WERI-Rb-1 (cell line): ENCODE data around the gene CCNG2.

ENCODE experiments used
- DNase-seq: peaks from one replicate; pipeline ENCODE4 v3.0.0-alpha.2; 2020
- H3K27ac ChIP-seq: fragments of 250-450 bp; sonication (Bioruptor Pico); 2 replicates; pipeline ENCODE4 v1.5.1; 2020; ENCODE audit warnings: mild to moderate bottlenecking, moderate library complexity
- H3K27me3 ChIP-seq: fragments of 250-450 bp; sonication (Bioruptor Pico); 2 replicates; pipeline ENCODE4 v1.5.1; 2021; ENCODE audit warnings: mild to moderate bottlenecking, low read depth, moderate library complexity; ENCODE audit not compliant: insufficient read depth, severe bottlenecking
- H3K36me3 ChIP-seq: fragments of 250-450 bp; sonication (Bioruptor Pico); 2 replicates; pipeline ENCODE4 v1.5.1; 2020; ENCODE audit warnings: mild to moderate bottlenecking, moderate library complexity
- H3K4me3 ChIP-seq: 2 replicates; pipeline ENCODE4 v1.5.1; 2011; ENCODE audit warnings: low read depth, mild to moderate bottlenecking, control low read depth, low read length
- H3K9me3 ChIP-seq: fragments of 250-450 bp; sonication (Bioruptor Pico); 2 replicates; pipeline ENCODE4 v1.5.1; 2021; ENCODE audit warnings: mild to moderate bottlenecking, moderate library complexity; ENCODE audit not compliant: severe bottlenecking
- TF ChIP-seq, protein P1 (sequence below): IDR thresholded peaks from 2 replicates; pipeline ENCODE4 v1.5.1; 2011; ENCODE audit warnings: low read depth, mild to moderate bottlenecking, control low read depth, inconsistent platforms, low read length

CCNG2 gene

DNA sequence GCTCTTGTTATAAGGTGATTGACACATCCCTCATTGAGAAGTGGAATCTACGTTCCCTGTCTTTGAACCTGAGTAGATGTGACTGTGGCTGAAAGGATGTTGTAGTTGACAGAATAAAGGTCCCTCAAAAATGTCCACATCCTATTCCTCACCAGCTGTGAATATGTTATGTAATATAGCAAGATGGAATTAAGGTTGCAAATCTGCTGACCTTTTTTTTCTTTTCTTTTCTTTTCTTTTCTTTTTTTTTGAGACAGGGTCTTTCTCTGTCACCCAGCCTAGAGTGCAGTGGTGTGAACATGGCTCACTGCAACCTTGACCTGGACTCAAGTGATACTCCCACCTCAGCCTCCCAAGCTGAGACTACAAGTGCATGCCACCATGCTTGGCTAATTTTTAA is 7.2 kb upstream of the CCNG2 start:
- no peak overlapping the region for H3K27ac ChIP-seq
- H3K9me3 ChIP-seq, result no peaks in the 10 kb centered on the region
- no peaks in the 10 kb centered on the region for H3K27me3 ChIP-seq
- no peak overlapping the region for H3K4me3 ChIP-seq
- DNase-seq, result no peak
- no peaks in the 10 kb centered on the region for H3K36me3 ChIP-seq
- TF ChIP-seq, protein P1, sequence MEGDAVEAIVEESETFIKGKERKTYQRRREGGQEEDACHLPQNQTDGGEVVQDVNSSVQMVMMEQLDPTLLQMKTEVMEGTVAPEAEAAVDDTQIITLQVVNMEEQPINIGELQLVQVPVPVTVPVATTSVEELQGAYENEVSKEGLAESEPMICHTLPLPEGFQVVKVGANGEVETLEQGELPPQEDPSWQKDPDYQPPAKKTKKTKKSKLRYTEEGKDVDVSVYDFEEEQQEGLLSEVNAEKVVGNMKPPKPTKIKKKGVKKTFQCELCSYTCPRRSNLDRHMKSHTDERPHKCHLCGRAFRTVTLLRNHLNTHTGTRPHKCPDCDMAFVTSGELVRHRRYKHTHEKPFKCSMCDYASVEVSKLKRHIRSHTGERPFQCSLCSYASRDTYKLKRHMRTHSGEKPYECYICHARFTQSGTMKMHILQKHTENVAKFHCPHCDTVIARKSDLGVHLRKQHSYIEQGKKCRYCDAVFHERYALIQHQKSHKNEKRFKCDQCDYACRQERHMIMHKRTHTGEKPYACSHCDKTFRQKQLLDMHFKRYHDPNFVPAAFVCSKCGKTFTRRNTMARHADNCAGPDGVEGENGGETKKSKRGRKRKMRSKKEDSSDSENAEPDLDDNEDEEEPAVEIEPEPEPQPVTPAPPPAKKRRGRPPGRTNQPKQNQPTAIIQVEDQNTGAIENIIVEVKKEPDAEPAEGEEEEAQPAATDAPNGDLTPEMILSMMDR, result no peak

DNA sequence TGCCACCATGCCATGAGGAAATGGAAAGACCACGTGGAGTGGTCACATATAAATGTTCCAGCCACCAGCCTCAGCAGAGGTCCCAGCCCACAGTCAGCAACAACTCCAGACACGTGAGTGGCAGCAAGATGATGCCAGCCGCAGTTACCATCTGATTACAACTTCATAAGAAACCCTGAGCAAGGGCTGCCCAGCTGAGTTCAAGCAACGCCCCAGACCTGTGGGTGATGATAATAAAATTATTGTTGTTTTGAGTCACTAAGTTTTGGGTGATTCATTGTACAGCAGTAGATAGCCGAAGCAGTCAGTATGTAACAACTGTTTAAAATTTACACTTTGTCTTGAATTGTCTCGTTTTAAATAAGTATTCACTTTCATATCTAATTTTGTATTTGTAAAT is 5.8 kb upstream of the CCNG2 start:
- Histone ChIP-seq H3K4me3 (no peak overlapping the region), H3K9me3 (no peaks in the 10 kb centered on the region), H3K36me3 (no peaks in the 10 kb centered on the region), H3K27ac (no peak overlapping the region), H3K27me3 (no peaks in the 10 kb centered on the region)
- DNase-seq, result no peak
- TF ChIP-seq, protein P1, result no peak

DNA sequence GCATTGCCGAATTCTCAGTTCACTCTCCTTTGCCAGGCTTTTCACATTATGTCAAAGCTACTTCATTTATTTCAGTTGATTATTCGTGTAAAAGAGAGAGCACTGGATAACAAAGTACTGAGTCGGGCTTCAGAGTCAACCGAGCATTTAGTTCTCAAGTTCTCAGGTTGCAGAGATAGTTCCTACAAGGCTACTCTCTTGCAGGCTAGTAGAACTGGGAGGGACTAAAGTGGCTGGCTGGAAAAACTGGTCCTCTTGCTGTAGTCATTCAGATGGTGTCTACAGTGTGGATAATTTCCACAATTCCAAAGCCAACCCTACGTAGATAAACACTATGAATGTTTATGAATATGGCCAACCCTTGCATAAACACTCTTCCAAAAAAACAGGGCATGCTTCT is 4.6 kb upstream of the CCNG2 start:
- Histone ChIP-seq H3K4me3 (no peak overlapping the region), H3K27ac (no peak overlapping the region), H3K9me3 (no peaks in the 10 kb centered on the region), H3K36me3 (peaks cover 3% of the 10 kb centered on the region; the same call in 1 of the 2 replicates), H3K27me3 (no peaks in the 10 kb centered on the region)
- TF ChIP-seq, protein P1, result no peak
- no peak for DNase-seq

DNA sequence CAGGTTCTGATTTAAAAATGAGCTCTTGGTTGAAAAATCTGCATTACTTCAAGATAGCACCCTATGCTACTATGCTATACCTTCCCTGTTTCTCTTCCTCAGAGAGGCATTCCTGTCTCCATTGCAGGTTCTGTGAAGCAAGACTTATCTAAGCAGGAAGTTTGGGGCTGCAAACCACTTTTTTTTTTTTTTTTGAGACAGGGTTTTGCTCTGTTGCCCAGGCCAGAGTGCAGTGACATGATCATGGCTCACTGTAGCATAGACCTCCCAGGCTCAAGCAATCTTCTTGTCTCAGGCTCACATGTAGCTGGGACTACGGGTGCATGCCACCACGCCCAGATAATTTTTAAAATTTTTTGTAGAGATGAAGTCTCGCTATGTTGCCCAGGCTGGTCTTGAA is 4.0 kb upstream of the CCNG2 start:
- no peak for DNase-seq
- H3K27me3 ChIP-seq, result no peaks in the 10 kb centered on the region
- peaks cover 6% of the 10 kb centered on the region; the same call in 1 of the 2 replicates for H3K36me3 ChIP-seq
- H3K27ac ChIP-seq, result no peak overlapping the region
- H3K4me3 ChIP-seq, result no peak overlapping the region
- no peaks in the 10 kb centered on the region for H3K9me3 ChIP-seq
- TF ChIP-seq, protein P1, result no peak

DNA sequence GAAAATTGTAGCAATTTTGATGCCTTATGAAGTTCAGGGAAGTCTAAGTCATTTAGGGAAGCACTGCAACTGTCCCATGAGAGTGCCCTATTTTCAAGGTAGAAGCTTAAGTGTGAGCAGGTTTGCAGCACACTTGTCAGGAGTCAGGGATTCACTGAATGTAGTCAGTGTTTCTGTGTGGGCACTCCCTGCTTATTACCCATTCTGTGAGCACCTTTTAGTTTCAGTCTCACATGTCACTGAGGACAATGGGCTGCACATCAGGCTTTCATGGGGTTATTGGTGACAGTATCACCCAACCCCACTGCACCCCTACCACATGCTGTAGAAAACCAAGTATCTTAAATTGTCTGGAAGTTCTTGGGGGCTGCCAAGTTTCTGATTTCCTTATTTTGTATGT is 2.9 kb upstream of the CCNG2 start:
- Histone ChIP-seq H3K9me3 (no peaks in the 10 kb centered on the region), H3K27ac (no peak overlapping the region), H3K36me3 (peaks cover 10% of the 10 kb centered on the region), H3K4me3 (no peak overlapping the region), H3K27me3 (no peaks in the 10 kb centered on the region)
- TF ChIP-seq, protein P1, result no peak
- DNase-seq, result no peak

DNA sequence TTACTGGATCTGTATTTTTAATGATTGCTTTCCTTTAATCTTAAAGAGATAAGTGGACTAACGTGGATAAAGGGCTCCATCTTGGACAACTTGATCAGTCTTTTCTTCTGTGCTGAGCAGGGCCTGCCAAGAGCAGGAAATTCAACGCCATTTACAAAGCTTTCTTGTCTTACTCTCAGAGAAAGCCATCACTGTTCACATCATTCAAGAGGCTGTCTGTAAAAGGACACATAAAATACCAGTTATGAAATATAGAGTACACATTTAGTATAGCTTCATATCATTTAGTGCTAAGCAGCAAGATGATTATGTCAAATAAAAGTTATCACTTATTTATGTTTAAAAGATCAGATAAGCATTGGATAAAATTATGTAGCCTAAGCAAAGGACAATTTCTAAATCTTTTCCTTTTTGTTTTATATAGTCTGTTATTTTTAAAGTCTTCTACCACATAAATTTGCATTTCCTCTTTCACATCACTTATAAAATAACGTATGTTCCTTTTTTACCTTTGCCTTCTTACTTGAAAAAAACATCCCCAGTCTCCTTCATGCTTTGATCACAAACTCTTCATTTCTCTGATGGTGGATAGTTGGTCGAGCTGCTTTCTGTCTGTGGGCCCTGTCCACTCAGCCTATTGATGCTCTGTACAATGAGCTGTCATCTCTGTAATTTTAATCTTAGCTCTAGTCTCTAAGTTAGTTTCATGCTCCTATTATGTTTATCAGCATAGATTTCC is 2.1 kb upstream of the CCNG2 start:
- Histone ChIP-seq H3K27me3 (no peaks in the 10 kb centered on the region), H3K36me3 (peaks cover 19% of the 10 kb centered on the region), H3K27ac (no peak overlapping the region), H3K9me3 (no peaks in the 10 kb centered on the region), H3K4me3 (no peak overlapping the region)
- DNase-seq, result no peak
- TF ChIP-seq, protein P1, result no peak
